ENCODE results near the gene NDST4.
A peak's percentile ranks its signal among the peaks of the same experiment; 100 is the strongest.
"Not testable (repeated sequence)": the region's sequence is repeated elsewhere in the genome, so short reads cannot be mapped to it uniquely, and the experiment has no call there.

NDST4 gene

DNA sequence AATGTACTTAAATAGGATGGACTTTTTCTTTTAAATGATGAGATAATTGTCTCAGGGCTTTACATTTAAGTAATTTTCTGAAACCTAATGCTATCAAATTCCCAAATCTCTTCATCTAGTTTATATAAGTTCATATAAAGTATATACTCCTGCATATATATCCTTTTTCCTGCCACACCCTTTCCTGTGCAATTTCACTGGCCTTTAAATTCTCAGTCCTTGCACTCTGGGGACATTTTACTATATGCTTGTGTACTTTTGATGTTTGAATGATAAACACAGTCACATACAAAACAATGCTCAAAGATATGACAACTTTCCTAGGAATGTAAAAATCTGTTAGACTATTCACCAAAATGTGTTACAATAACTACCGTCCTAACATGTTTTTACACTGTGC is 60.1 kb downstream of the NDST4 start:
- DNase-seq: no peak

DNA sequence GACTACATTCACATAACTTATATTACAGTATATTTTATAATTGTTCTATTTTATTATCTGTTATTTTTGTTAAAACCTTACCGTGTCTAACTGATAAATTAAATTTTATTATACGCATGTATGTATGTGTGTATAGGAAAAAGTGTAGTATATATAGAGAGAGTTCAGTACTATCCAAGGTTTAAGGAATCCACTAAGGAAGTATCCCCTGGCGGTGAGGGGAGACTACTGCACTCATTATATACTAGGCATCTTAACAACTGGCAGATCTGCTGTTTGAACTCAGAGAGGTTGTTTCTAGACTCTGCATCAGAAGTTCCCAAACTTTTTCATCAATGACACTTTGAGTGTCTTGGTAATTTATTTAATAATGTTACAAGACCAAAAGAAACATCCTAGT is 70.9 kb downstream of the NDST4 start:
- no peak for DNase-seq

DNA sequence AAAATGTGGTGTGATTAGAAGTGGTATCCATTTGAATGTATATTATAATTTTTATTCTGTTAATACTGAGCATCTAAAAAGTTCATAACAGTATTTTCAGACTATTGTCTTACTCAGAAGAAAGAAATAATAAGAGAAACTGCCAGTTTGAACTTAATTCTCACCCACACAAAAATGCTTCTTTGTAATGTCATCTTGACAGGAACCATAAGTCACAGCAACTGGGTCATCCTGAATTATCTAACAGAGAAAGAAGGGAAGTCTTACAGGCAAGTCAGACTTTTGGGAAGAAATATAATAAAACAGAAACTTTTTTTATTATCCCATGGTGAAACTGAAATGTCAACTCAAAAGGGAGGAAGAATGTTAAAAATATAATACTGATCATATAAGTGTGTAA is 83.1 kb downstream of the NDST4 start:
- no peak for DNase-seq

DNA sequence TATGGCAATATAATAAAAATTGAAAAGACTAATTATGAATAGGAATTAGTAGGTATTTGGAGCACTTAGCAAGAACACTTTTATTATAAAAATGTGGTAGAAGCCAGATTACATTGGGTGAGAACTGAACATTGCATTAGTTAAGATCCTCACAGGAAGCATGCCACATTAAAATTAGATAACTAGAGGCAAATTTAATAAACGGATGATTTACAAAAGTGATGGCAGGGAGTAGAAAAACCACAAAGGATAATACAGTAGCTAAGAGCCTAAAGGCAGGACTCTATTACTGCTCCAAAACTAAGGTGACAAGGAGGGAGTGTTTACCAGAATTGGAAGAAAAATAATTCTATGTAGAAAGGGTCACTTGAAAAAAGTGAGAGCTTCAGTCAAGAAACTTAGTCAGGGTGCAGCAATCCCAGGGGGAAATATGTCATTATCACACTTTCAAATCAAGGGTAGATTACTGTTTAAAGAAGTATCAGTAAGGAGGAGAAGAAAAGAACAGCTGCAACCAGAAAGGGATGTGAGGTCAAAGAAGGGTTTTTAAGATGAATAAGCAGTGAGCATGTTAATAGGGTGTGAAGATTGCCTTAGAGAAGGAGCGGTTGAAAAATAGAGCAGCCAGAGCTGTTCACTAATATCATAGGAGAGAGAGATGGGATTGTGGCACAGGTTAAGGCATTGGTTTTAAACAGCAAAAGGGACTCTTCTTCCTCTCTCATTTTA is 84.6 kb downstream of the NDST4 start:
- no peak for DNase-seq

DNA sequence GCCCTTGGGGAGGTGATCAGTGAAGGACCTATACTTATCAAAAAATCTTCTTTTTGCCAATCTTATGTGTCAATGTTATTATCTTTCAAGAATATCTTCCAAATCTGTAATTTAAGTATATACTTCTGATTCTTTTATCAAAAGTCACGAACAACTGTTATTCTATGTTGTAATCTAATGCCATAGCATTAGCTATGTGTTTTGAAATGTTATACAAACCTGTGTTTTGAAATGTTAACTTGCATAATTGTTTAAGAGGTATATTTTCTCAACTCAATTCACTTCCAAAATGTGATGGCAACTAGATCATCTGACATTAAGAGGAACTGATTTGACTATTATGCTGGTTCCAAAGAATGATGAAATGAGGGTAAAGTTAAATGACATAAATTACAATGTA is 113.5 kb downstream of the NDST4 start:
- DNase-seq: no peak

DNA sequence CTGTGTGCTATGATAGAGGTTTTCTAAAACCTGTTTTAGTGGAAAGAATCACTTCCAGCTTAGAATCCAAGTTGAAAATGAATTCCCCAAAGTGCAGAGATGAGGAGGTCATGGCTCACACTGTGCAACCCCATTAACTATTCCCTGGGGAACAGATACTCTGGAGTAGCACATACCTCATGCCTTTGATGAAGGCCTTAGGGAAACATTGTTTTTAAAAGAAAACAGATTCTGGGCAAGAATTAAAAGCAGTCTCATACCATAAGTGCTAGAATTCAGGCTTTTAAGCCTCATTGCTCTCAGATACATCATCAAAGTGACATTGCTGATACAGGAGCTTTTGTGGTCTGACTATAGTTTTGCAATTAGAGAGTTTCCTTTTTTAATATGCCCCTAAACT is 115.1 kb downstream of the NDST4 start:
- DNase-seq: no peak

DNA sequence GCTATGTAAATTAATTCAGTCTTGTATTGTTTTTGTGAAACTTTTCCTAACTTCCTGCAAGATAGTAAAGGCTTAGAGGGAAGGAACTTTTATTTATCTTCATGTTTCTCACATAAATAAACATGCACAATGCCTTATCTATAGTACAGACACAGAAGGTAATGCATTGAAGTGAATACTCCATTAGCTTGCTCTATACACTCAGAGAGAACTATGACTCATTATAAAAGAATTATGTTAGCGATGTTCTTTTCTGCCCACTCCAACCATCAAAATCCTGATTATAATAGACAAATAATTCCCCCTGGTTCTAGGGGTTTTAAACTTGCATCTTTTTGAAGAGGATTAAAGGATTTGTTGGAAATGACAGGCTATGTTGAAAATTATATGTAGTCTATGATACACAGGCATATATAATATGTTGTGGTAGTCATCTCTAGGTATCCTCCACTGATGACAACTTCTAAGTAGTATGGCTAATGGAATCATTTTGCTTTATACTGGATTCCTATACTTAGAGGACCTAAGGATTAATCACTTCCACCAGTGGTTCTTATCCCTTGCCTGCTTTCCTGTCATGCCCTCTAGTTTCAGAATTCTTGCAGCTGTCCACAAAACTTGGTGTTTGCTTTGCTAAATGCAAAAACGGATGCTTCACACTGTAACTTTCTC is 115.7 kb downstream of the NDST4 start:
- DNase-seq: no peak

DNA sequence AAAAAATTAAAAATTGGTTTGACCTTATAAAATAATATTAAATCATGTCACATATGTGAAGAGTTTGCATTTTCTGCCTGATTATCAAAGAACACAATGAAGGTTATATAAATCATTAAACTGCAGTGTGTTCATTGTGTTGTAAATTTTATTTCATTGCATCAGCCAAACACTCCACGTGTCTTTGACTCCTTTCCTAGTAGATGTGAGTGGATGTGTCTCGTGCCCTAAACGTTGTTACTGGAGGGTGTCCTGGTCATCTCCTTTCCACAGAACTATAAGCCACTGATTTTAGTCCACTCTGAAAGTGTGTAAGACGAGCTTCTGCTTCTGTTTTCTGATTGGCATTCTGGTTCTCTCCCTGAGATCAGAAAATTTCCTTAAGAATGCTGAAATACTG is 127.3 kb downstream of the NDST4 start:
- no peak for DNase-seq

DNA sequence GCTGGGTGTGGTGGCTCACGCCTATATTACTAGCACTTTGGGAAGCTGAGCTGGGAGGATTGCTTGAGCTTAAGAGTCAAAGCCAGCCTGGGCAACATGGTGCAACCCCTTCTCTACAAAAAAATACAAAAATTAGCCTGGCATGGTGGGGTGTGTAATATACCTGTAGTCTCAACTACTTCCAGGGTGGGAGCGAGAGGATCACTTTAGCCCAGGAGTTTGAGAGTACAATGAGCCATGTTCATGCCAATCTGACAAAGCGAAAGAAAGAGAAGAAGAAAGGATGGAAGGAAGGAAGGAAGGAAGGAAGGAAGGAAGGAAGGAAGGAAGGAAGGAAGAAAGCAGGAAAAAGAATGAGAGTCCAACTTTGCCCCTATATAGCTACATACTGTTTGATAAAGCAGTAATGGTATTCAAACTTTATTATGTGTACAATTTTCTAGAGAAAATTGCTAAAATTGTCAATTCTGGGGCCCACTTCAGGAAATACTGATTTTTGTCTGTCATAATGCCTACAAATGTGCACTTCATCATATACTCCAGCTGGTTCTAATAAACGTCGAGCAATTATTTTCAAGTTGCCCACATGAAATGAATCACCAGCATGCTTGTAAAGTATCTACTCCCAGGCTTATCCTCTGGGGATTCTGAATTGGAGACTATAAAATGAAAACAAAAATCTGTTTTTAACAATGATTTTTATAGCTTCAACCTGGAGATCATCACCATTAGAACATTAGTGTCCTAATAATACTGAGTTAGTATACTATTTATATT is 132.3 kb downstream of the NDST4 start:
- no peak for DNase-seq

DNA sequence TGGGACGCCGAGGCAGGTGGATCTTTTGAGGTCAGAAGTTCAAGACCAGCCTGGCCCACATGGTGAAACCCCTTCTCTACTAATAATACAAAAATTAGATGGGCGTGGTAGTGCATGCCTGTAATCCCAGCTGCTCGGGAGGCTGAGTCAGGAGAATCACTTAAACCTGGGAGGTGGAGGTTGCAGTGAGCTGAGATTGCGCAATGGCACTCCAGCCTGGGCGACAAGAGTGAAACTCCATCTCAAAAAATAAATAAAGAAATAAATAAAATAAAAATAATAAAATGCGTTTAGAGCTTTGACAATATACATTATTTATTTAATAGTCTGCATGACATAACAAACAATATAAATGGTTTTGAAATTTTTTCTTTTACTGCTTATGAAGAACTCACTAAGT is 133.0 kb downstream of the NDST4 start:
- DNase-seq: not testable (repeated sequence)

DNA sequence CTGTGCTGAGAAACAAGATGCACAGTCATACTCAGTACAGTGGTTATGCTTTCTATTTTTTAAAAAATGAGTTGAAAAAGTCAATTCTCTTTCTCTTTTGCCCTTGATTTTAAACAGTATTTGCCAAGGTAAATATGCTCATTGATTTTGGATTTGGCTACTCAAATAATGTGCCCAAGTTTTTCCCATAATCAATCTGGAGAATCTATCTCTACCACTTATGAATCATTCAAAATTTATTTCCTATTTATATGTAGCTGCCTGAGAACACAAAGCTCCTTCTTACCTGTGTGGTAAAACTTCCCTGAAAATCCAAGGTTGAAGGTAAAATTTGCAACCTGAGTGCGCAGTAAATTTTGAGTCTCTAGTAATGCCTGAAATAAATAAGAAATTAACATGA is 136.5 kb downstream of the NDST4 start:
- DNase-seq: no peak

DNA sequence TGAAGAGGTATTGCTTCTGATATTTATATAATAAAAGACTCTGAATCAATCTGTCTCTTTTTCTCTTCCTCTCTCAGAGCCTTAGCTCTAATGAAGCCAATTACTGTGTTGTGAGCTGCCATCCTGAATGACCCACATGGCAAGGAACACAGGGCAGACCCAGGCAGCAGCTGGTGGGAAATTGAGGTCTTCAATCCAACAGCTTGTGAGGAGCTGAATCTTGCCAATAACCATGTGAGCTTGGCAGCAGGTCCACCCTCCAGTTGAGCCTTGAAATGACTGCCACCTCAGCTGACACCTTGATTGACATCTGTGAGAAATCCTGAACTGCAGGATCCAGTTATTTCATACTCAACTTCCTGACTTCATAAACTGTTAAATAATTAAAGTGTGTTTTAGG is 149.4 kb downstream of the NDST4 start:
- DNase-seq: no peak

DNA sequence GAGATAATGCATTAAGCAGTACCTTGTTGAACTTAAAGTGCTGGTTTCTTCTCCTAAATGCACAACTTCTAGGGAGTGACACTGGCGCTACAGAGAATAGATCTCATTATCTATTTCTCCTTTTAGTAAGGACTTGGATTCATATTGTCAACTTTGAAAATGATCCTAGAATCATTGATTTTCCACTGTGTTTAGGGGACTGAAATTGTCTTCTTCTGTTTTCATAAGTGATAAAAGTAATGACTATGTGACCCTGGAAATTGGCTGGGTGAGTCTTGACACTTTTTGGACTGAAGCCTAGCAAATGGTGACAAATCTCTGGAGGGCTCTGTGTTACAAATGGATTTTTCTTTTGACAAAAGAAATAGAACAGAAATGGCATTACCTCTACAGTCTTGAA is 167.8 kb downstream of the NDST4 start:
- DNase-seq: no peak

DNA sequence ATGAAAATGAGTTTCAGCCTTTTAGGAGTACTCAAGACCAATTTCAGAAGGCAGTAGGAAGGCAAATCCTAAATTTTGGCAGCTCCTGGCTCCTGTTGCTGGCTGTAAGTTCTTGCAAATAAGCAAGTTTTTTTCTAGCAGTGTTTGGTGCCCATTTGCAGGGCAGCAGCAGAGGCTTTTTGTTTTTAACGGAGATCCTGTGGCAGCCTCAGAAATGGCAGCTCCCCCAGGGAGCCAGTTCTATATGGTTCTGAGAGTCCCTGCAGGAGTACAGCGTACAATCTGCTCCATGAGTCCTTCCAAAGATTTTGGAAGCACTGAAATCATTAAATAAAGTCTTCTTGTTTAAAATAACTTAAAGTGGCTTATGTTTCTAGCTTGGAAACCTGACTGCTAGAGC is 171.9 kb downstream of the NDST4 start:
- no peak for DNase-seq

DNA sequence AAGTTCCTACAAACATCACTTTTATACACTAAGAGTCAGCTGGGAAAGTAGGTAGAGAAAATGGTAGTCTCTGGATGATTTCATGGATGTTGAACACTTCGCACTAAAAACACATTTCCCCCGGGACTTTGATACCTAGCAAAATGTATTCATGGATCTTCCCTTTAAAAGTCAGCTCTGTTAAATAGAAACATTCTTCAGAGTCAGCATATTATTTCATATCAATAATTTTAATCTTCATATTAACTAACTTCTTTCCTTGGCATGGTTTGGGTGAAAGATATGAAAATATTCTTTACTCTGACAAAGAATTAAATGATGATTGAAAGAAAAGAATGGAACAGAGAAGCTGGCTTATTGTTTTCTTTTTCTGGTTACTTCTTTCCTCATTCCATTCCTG is 185.5 kb downstream of the NDST4 start:
- DNase-seq: no peak

DNA sequence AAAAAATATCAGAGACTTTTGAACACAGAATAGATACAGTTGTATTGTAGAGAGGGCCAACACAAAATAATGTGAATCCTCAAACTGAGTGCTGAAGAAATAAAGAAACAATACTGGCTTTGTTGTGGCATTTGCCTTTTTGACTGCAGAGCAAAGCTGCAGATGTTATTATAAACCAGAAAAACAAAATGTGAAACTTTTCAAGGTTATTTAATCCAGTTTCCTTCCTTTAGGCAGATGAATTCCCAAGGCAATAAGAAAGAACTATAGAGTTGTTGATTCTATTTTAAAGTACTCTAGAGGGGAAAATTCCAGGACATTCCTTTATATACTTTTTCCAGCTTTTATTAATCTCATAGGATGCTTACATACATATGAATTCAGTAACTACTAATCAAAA is 186.8 kb downstream of the NDST4 start:
- no peak for DNase-seq

DNA sequence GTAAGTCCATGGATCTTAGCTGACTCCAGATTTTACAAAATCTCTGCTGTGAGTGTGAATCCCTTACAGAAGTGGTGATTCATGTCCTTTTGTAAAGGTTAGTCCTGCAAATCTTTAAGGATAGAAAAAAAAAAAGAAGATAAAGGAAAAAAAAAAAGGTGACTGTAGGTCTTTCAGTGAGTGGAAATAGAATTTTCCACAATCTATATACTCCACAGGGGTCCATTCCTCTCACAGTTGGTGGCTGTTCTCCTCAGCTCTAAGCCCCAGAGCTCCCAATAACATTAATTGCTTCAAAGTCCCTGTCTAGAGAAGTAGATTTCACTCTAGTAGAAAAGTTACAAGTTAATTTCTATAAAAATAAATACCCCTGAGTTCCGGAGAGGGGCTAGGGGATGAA is 189.1 kb downstream of the NDST4 start:
- no peak for DNase-seq

DNA sequence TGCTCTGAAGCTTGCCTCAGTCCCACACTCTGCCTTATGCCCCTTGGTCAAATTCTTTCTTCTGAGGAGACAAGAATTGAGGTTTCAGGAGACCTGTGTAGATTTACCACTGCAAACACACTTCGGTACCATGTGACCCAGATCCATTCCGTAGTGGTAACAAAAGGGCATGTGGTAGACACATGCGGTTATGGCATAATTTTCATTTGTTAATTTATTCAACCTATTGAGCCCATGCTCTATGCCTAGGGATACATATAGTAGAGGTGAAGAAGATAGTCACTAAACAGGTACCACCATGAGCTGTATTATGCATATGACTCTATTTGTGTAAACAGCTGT is 190.9 kb downstream of the NDST4 start:
- DNase-seq: no peak

DNA sequence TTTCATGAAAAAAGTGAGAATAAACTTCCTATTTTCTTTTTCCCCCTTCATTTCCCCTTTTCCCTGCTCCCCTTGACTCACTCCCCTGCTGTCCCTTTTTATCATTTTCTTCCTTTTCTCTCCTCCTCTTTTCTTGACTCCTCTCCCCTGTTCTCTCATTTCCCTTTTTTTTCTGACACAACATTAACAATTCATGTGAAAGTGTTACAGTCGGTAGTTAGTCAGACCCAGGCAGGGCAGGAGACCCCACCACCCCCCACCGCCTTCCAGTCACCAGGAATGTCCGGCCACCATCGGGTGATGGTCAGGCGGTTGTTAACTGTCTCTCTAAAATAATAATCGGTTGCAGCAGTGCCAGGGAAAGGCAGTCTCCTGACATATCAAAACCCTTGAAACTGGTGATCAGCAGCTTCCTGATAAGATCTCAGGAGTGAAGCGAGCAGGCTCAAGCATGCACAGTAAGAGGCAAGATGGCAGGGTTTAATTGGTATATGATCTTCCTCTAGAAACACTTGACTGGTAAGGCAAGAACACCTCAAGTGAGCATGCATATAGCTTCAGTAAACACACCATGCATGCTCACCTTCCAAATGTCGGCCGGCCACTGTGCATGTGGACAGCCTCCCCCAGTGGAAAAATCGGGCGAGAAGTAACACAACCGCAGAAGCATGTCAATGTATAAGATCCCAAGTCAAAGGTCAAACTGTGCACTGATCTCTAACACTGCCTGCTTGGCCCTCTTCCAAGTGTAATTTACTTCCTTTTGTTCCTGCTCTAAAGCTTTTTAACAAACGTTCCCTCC is 191.4 kb downstream of the NDST4 start:
- peak; percentile 93 for DNase-seq

DNA sequence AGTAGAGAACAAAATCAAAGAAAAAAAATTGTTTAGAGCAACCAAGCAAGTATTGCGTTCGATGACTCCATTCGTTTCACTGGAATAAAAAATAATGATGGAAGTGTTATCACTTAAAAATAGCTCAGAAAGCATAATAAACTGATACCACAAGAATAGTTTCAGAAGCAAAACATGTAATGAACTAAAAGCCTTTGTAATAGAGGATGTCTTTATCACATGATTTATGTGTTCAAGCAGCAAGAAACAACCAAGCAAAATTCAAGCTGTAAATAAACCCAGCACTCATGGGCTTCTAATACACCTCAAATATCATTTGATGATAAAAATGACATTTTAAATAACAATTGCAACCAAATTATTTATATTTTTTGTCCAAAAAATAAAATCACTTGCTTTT is 192.2 kb downstream of the NDST4 start:
- no peak for DNase-seq

DNA sequence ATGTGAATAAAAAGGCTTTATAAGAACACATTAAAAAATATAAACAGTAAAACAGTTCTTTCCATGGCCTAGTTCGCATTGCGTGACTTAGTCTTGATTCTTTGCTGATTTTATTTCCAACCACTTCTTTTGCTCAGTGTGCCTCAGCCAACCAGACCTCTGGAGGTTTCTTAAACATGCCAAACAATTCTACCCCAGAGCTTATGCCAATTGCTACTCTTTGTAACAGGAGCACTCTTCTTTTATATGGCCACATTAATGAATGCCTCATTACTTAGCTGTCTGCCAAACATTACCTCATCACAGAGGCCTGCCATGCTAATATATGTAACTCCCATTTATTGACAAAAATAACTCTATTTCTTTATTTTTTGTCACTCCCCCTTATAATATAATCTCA is 202.3 kb downstream of the NDST4 start:
- DNase-seq: peak; percentile 43

DNA sequence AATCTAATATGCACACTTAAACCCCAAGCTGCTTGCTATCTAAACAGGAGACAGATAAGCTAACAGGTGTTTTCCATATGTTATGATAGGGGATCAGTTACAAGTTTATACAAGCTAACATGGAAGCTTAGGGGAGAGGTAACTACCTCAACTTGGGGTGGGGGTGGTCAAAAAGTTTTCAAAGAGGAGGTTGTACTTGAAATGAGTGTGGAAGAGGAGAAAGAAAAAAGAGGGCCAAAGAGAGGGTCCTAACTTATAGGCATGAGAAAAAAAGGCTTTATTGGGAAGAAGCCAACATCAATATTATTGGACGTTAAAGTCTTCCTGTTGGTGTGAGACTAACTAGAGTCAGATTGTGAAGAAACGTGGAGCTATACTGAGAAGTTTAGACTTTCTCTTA is 205.9 kb downstream of the NDST4 start:
- DNase-seq: no peak

DNA sequence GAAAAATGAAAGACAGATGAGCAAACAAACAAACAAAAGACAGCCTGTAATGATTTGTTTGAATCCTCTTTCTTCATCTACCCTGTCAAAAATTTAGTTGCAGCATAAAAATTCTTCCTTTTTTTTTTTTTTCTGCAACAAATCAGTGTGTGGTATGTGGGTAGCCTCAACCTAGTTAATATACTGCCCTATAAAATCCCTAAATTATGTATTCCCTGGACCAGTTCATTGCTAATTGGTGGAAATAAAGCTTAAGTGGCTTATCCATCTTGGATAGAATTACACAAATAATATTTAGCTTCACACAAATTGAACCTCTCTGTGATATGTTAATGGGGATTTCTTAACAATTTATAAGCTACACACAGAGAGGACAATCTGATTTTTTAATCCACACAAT is 208.4 kb downstream of the NDST4 start:
- DNase-seq: peak; percentile 20

DNA sequence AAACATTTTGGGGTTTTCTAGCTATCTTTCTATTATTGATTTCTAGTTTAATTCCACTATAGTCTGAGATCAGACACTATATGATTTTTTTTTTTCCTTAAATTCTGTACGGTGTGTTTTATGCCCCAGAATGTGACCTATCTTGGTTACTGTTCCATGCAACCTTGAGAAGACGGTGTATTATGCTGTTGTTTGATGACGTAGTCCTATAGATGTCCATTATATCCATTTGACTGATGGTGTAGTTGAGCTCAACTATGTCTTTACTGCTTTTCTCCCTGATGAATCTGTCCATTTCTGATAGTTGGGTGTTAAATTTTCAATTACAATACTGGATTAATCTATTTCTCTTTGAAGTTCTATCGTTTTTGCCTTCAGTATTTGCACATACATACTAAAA is 212.5 kb downstream of the NDST4 start:
- DNase-seq: no peak
